Endodermal cell (in vitro differentiated cells): ENCODE measurements around the gene FGF23. TPM values are rescaled to one million over a fixed set of nuclear protein-coding genes. Genes with fewer than 3 reads are reported as not detected.

ENCODE experiments used
- DNase-seq: peaks from one replicate; pipeline ENCODE4 v3.0.0-alpha.2; 2017
- H3K27ac ChIP-seq: 2 replicates; pipeline ENCODE4 v1.5.1; 2013; ENCODE audit warnings: mild to moderate bottlenecking, low read depth, low read length, moderate library complexity
- H3K27me3 ChIP-seq: 2 replicates; pipeline ENCODE4 v1.6.1; 2013; ENCODE audit warnings: mild to moderate bottlenecking, low read length, moderate library complexity; ENCODE audit not compliant: insufficient read depth, control insufficient read depth, poor library complexity, severe bottlenecking
- H3K36me3 ChIP-seq: 2 replicates; pipeline ENCODE4 v1.7.0; 2013; ENCODE audit warnings: mild to moderate bottlenecking, low read length, moderate library complexity; ENCODE audit not compliant: control insufficient read depth, insufficient read depth
- H3K4me1 ChIP-seq: one replicate; pipeline ENCODE4 v1.7.0; 2013; ENCODE audit warnings: low read length; ENCODE audit not compliant: control insufficient read depth, insufficient read depth
- H3K4me3 ChIP-seq: 2 replicates; pipeline ENCODE4 v1.5.1; 2013; ENCODE audit warnings: mild to moderate bottlenecking, low read length, moderate library complexity
- H3K9ac ChIP-seq: 2 replicates; pipeline ENCODE4 v1.6.1; 2013; ENCODE audit warnings: mild to moderate bottlenecking, low read length, moderate library complexity; ENCODE audit not compliant: poor library complexity, severe bottlenecking; ENCODE audit errors: extremely low read depth
- H3K9me3 ChIP-seq: 2 replicates; pipeline ENCODE4 v1.6.1; 2013; ENCODE audit warnings: mild to moderate bottlenecking, low read length, moderate library complexity; ENCODE audit not compliant: control insufficient read depth
- H3K27ac Mint-ChIP-seq: 2 replicates; pipeline ENCODE4 v1.8.0; 2020; ENCODE audit warnings: mixed read lengths
- H3K27me3 Mint-ChIP-seq: 2 replicates; pipeline ENCODE4 v1.8.0; 2021; ENCODE audit warnings: mild to moderate bottlenecking, mixed read lengths; ENCODE audit not compliant: insufficient read depth
- H3K36me3 Mint-ChIP-seq: 2 replicates; pipeline ENCODE4 v1.8.0; 2020; ENCODE audit warnings: low read depth, mixed read lengths
- H3K4me1 Mint-ChIP-seq: 2 replicates; pipeline ENCODE4 v1.8.0; 2020; ENCODE audit warnings: mixed read lengths
- H3K4me3 Mint-ChIP-seq: 2 replicates; pipeline ENCODE4 v1.8.0; 2020; ENCODE audit warnings: mild to moderate bottlenecking, moderate library complexity, mixed read lengths
- H3K9me3 Mint-ChIP-seq: 2 replicates; pipeline ENCODE4 v1.8.0; 2020; ENCODE audit warnings: mild to moderate bottlenecking, mixed read lengths
- WGBS, 2 experiments: methylation state at CpG; one replicate each; pipeline versions ENCODE4 v1.1.5 to v1.1.7; 2013; ENCODE audit warnings: missing lambda C conversion rate in 2 of 2, mixed read lengths in 1 of 2; ENCODE audit not compliant: insufficient coverage in 1 of 2, insufficient read length in 1 of 2; 5-methylcytosine and 5-hydroxymethylcytosine counted together
- total RNA-seq, 2 donors: library from RNA; stranded (reverse); fragmentation: NEBNext Ultra II Directional in 1 of 2; extraction: Animal tissue kit (Norgen Biotek cat#: 25700) in 1 of 2; gene quantifications; 2 replicates in 1 of 2; 3 replicates in 1 of 2; pipeline ENCODE4 v1.2.1, GENCODE V29; 2021
- TF ChIP-seq, protein P1 (sequence below): fragments of 200-600 bp; sonication (generic); conservative IDR thresholded peaks from 2 replicates; pipeline ENCODE4 v1.5.0; 2021; ENCODE audit warnings: antibody characterized with exemption, mild to moderate bottlenecking

Gene FGF23
- total RNA-seq, 2 donors from 2014 or later: 0.33 to 0.44 TPM

GRCh38 chr12:4356041-4356327 is 23.5 kb downstream of the FGF23 start:
- peak; percentile 99 for DNase-seq
- Histone ChIP-seq H3K36me3 (peaks cover 29% of the 10 kb centered on the region), H3K27me3 (no peaks in the 10 kb centered on the region), H3K9ac (no peak overlapping the region), H3K9me3 (peaks cover 12% of the 10 kb centered on the region), H3K4me1 (no peaks in the 10 kb centered on the region), H3K27ac (no peak overlapping the region), H3K4me3 (no peak overlapping the region)
- no peaks in the 10 kb centered on the region for H3K27me3 Mint-ChIP-seq
- peaks cover 23% of the 10 kb centered on the region for H3K36me3 Mint-ChIP-seq
- TF ChIP-seq, protein P1, sequence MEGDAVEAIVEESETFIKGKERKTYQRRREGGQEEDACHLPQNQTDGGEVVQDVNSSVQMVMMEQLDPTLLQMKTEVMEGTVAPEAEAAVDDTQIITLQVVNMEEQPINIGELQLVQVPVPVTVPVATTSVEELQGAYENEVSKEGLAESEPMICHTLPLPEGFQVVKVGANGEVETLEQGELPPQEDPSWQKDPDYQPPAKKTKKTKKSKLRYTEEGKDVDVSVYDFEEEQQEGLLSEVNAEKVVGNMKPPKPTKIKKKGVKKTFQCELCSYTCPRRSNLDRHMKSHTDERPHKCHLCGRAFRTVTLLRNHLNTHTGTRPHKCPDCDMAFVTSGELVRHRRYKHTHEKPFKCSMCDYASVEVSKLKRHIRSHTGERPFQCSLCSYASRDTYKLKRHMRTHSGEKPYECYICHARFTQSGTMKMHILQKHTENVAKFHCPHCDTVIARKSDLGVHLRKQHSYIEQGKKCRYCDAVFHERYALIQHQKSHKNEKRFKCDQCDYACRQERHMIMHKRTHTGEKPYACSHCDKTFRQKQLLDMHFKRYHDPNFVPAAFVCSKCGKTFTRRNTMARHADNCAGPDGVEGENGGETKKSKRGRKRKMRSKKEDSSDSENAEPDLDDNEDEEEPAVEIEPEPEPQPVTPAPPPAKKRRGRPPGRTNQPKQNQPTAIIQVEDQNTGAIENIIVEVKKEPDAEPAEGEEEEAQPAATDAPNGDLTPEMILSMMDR: peak; percentile 98
- H3K9me3 Mint-ChIP-seq: peaks cover 21% of the 10 kb centered on the region
- no peak overlapping the region for H3K27ac Mint-ChIP-seq
- H3K4me3 Mint-ChIP-seq: no peak overlapping the region
- H3K4me1 Mint-ChIP-seq: no peaks in the 10 kb centered on the region

DNA sequence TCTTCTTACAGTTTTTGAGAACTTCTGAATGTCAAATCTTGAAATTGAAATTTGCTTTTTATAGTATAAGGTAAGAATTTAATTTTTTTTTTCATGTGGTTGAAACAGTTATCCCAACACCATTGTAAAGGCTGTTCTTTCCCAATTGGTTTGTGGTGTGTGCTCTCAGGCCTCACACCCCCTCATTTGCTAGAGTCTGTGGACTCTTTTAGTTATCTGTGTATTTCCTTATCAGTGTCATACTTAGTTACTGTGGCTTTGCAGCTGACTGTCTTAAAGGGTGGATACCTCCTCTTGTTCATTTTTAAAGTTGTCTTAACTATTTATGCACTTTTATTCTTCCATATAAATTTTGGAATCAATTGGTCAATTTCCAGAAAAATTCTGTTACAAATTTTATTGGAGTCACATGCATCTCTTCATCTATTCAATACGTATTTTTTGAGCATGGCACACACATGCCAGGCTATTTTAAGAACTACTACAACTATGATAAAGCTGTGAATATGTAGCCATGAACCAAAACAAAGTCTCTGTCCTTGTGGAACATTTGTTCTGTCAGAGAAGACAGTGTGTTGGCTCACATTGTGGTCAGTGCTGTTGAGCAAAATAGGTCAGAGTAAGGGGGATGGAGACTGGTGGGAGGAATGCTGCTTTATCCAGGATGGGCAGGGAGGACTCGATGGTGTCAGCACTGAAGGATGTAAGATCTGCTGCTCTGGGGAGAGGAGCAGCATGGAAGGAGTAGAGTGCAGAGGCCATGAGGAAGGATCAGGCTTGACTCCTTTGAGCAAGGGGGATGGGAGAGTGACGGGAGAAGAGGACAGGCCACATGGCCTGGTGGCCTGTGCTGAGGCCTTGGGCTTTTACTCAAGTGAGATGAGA is 24.1 kb downstream of the FGF23 start:
- H3K4me3 ChIP-seq: no peak overlapping the region
- Mint-ChIP-seq H3K27me3 (no peaks in the 10 kb centered on the region), H3K27ac (no peak overlapping the region), H3K9me3 (peaks cover 21% of the 10 kb centered on the region), H3K4me3 (no peak overlapping the region), H3K4me1 (no peaks in the 10 kb centered on the region), H3K36me3 (peaks cover 27% of the 10 kb centered on the region)
- H3K27ac ChIP-seq: no peak overlapping the region
- peaks cover 12% of the 10 kb centered on the region for H3K9me3 ChIP-seq
- no peaks in the 10 kb centered on the region for H3K27me3 ChIP-seq
- peaks cover 32% of the 10 kb centered on the region for H3K36me3 ChIP-seq
- no peaks in the 10 kb centered on the region for H3K4me1 ChIP-seq
- 88 to 94% methylated on average over 2 to 3 of the region's 3 CpGs for WGBS, 2 experiments
- no peak overlapping the region for H3K9ac ChIP-seq
- DNase-seq: no peak
- TF ChIP-seq, protein P1: no peak

DNA sequence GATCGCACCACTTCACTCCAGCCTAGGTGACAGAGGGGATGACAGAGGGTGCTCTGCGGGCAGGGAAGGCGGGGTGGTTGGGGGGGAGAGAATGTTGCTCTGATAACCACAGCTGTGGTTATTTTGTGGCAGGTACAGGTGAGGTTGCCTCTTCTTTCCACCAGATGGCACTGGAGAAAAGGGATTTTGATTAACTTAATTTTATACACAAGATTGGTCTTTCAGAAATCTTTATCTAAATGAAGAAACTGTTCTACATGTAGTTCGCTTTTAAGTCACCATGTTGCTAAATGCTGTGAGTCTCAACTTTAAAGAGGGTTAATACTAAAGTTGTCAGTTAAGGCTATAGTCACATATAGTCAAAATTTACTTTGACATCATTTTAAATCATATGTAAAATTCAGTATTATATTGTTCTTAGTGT is 25.7 kb downstream of the FGF23 start:
- Histone ChIP-seq H3K4me3 (no peak overlapping the region), H3K9me3 (peaks cover 2% of the 10 kb centered on the region), H3K4me1 (no peaks in the 10 kb centered on the region), H3K36me3 (peaks cover 48% of the 10 kb centered on the region), H3K9ac (no peak overlapping the region), H3K27ac (no peak overlapping the region), H3K27me3 (no peaks in the 10 kb centered on the region)
- peak overlapping the region; percentile 14 for H3K27ac Mint-ChIP-seq
- H3K9me3 Mint-ChIP-seq: peaks cover 8% of the 10 kb centered on the region
- H3K4me3 Mint-ChIP-seq: no peak overlapping the region
- H3K27me3 Mint-ChIP-seq: no peaks in the 10 kb centered on the region
- H3K4me1 Mint-ChIP-seq: no peaks in the 10 kb centered on the region
- DNase-seq: peak; percentile 78
- H3K36me3 Mint-ChIP-seq: peaks cover 40% of the 10 kb centered on the region
- TF ChIP-seq, protein P1: peak; percentile 94
- 74 to 80% methylated on average over 2 to 3 of the region's 4 CpGs for WGBS, 2 experiments
